Endothelial cell of umbilical vein (primary cell): Measurements from ENCODE around the gene FAM227B. TPM values are rescaled to one million over a fixed set of nuclear protein-coding genes. Genes with fewer than 3 reads are reported as not detected.

ENCODE experiments used
- BruUV-seq: library from RNA; stranded (reverse); fragments of 400-500 nt; replicated peaks from 2 replicates; lab custom pipeline; 2021; lab: Mats Ljungman, UMichigan
- CTCF ChIA-PET: fragments of 300-600, 350-600 bp; sonication (Branson Sonifier 250); formaldehyde crosslinking; loops from one replicate; lab custom pipeline; 2021; ENCODE audit warnings: antibody characterized with exemption, inconsistent platforms; lab: Charles Lee
- POLR2A ChIA-PET: fragments of 300-600, 350-600 bp; sonication (Branson Sonifier 250); formaldehyde crosslinking; loops from one replicate; lab custom pipeline; 2021; ENCODE audit warnings: antibody characterized with exemption, inconsistent platforms; lab: Charles Lee
- DNase-seq: peaks from one replicate; pipeline ENCODE4 v3.0.0-alpha.2; 2011; ENCODE audit warnings: low read depth, low spot score
- FAIRE-seq: peaks from 2 replicates; lab custom pipeline; 2011; peaks lifted over from hg19 to GRCh38; lab: Jason Lieb, UNC
- H2AFZ ChIP-seq: 2 replicates; pipeline ENCODE4 v1.6.0; 2012; ENCODE audit warnings: low read depth, low read length, control low read depth, inconsistent platforms
- H3K27ac ChIP-seq: 2 replicates; pipeline ENCODE4 v1.5.1; 2011; ENCODE audit warnings: low read depth, mild to moderate bottlenecking, control low read depth, low read length, moderate library complexity; ENCODE audit not compliant: insufficient read depth
- H3K27me3 ChIP-seq, 2 experiments: 2 replicates each; pipeline versions ENCODE4 v1.6.0 to v1.6.1; 2011; ENCODE audit warnings: low read length in 2 of 2, mixed read lengths in 1 of 2; ENCODE audit not compliant: control insufficient read depth in 2 of 2, insufficient read depth in 2 of 2
- H3K36me3 ChIP-seq, 2 experiments: 2 replicates in 1 of 2; 3 replicates in 1 of 2; pipeline ENCODE4 v1.5.1; 2011; ENCODE audit warnings: low read length in 2 of 2, mild to moderate bottlenecking in 1 of 2, moderate library complexity in 1 of 2; ENCODE audit not compliant: control insufficient read depth in 2 of 2, insufficient read depth in 2 of 2; ENCODE audit errors: extremely low read depth in 1 of 2
- H3K4me1 ChIP-seq: 3 replicates; pipeline ENCODE4 v1.5.1; 2011; ENCODE audit warnings: mild to moderate bottlenecking, low read length; ENCODE audit not compliant: control insufficient read depth, insufficient read depth; ENCODE audit errors: extremely low read depth
- H3K4me2 ChIP-seq: 2 replicates; pipeline ENCODE4 v1.6.1; 2011; ENCODE audit warnings: low read length, control low read depth, mixed read lengths; ENCODE audit not compliant: insufficient read depth
- H3K4me3 ChIP-seq, 3 experiments: fragments of 200-600 bp in 1 of 3; sonication (generic), shearing (Covaris generic) in 1 of 3; replicated peaks in 1 of 3; 2 replicates each; pipeline ENCODE4 v1.5.1; 2011 to 2016; ENCODE audit warnings: control low read depth in 3 of 3, low read length in 3 of 3, mild to moderate bottlenecking in 2 of 3, inconsistent platforms in 1 of 3, low read depth in 1 of 3, moderate library complexity in 1 of 3; ENCODE audit not compliant: insufficient read depth in 1 of 3
- H3K79me2 ChIP-seq: 2 replicates; pipeline ENCODE4 v1.6.0; 2012; ENCODE audit warnings: low read length, inconsistent platforms; ENCODE audit not compliant: control insufficient read depth, insufficient read depth
- H3K9ac ChIP-seq: replicated peaks from 2 replicates; pipeline ENCODE3; 2011; ENCODE audit warnings: low read length, control low read depth; ENCODE audit not compliant: insufficient read depth; ENCODE audit errors: extremely low read depth
- H3K9me1 ChIP-seq: replicated peaks from 3 replicates; pipeline ENCODE4 v1.6.0; 2011; ENCODE audit warnings: mild to moderate bottlenecking, low read length; ENCODE audit not compliant: control insufficient read depth, insufficient read depth; ENCODE audit errors: extremely low read depth
- H3K9me3 ChIP-seq: replicated peaks from 2 replicates; pipeline ENCODE4 v1.5.1; 2012; ENCODE audit warnings: low read length, inconsistent platforms; ENCODE audit not compliant: control insufficient read depth, insufficient read depth
- H4K20me1 ChIP-seq: replicated peaks from 2 replicates; pipeline ENCODE3; 2011; ENCODE audit warnings: mild to moderate bottlenecking, low read length; ENCODE audit not compliant: control insufficient read depth, insufficient read depth; ENCODE audit errors: extremely low read depth
- CTCF ChIP-seq, 2 donors: IDR thresholded peaks; 1 replicate in 1 of 2; 2 replicates in 1 of 2; pipeline ENCODE4 v1.5.1; 2011; ENCODE audit warnings: low read length in 2 of 2, mild to moderate bottlenecking in 2 of 2, moderate library complexity in 2 of 2, control low read depth in 1 of 2, inconsistent platforms in 1 of 2, low read depth in 1 of 2; ENCODE audit not compliant: insufficient read depth in 1 of 2; ENCODE audit errors: extremely low read depth in 1 of 2
- EZH2 ChIP-seq: IDR thresholded peaks from 2 replicates; pipeline ENCODE4 v1.6.1; 2012; ENCODE audit warnings: borderline replicate concordance, low read depth, mild to moderate bottlenecking, moderate library complexity, low read length, inconsistent platforms; ENCODE audit not compliant: severe bottlenecking
- FOS ChIP-seq: IDR thresholded peaks from 2 replicates; pipeline ENCODE4 v1.6.1; 2011; ENCODE audit warnings: mild to moderate bottlenecking, low read length, moderate library complexity, borderline replicate concordance; ENCODE audit not compliant: insufficient read depth
- GATA2 ChIP-seq: IDR thresholded peaks from 2 replicates; pipeline ENCODE4 v1.7.0; 2011; ENCODE audit warnings: low read depth, mild to moderate bottlenecking, moderate library complexity, mixed read lengths, low read length; ENCODE audit not compliant: insufficient read length, insufficient read depth
- JUN ChIP-seq: IDR thresholded peaks from 2 replicates; pipeline ENCODE4 v1.6.1; 2011; ENCODE audit warnings: borderline replicate concordance, low read depth; ENCODE audit not compliant: insufficient read length, insufficient read depth
- MYC ChIP-seq: IDR thresholded peaks from one replicate; pipeline ENCODE4 v1.6.1; 2011; ENCODE audit warnings: mild to moderate bottlenecking, low read depth, low read length
- POLR2A ChIP-seq: IDR thresholded peaks from 2 replicates; pipeline ENCODE4 v1.6.1; 2012; ENCODE audit warnings: low read depth, mild to moderate bottlenecking, control low read depth, low read length
- POLR2AphosphoS5 ChIP-seq: IDR thresholded peaks from 2 replicates; pipeline ENCODE4 v1.6.1; 2012; ENCODE audit warnings: low read depth, mild to moderate bottlenecking, control low read depth, low read length, moderate library complexity; ENCODE audit not compliant: insufficient read depth
- dilution Hi-C: fragments of 300-500 bp; cut with MboI; formaldehyde crosslinking; loops from one replicate; pipeline ENCODE4 v1.15.0; 2019; ENCODE audit warnings: low sequenced_read_pairs; ENCODE audit not compliant: extremely low pct_ligation_motif_present
- intact Hi-C: fragments of 100-400 bp; cut with micrococcal nuclease; formaldehyde crosslinking; loops from one replicate; pipeline ENCODE4 v1.10.0; 2022
- polyA plus RNA-seq, 4 experiments: library from polyadenylated mRNA; depleted of rRNA in 3 of 4; stranded (reverse) in 3 of 4; unstranded in 1 of 4; fragments of >200 nt; gene quantifications; 2 replicates each; pipeline versions ENCODE4 v1.2.1 to v1.2.3, GENCODE V29; 2011 to 2012; ENCODE audit warnings: missing spikeins in 1 of 4
- total RNA-seq: library from RNA; stranded (reverse); gene quantifications from 2 replicates; pipeline ENCODE4 v1.2.3, GENCODE V29; 2021
- TF ChIP-seq, protein P1 (sequence below): IDR thresholded peaks from 2 replicates; pipeline ENCODE4 v1.6.1; 2011; ENCODE audit not compliant: insufficient read depth, insufficient read length

The FAM227B gene
- total and polyA plus RNA-seq, 2 donors (not counting 3 experiments of a cell fraction or from before 2014, with no cell fraction given), result 1.5 to 1.8 TPM

DNA sequence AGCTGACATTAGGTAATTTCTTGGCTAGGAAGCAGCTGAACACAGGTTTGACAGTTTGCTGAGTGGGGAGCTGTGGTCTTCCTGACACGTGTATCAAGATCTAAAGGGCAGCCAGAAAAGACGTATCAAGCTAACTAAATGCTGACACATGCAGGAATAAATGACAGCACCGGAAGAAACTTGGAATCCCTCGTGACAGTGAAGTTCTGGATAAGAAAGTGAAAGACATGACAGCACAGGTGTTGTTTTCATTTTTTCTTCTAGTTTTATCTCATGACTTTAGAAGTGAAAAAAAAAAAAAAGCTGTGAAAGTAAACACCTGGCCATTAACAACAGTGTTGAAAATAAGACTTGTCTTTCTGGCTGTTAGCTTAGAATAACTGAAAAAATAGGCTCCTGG is 148.9 kb downstream of the FAM227B start:
- TF ChIP-seq POLR2A, result no peak
- TF ChIP-seq, protein P1, sequence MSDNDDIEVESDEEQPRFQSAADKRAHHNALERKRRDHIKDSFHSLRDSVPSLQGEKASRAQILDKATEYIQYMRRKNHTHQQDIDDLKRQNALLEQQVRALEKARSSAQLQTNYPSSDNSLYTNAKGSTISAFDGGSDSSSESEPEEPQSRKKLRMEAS, result no peak
- TF ChIP-seq FOS, result no peak
- no peak for TF ChIP-seq GATA2
- TF ChIP-seq MYC, result no peak
- TF ChIP-seq CTCF (IDR thresholded peaks at IDR 0.05; ENCODE audit: extremely low read depth in 1 of 2, insufficient read depth in 1 of 2, low read depth in 1 of 2, low read length in 2 of 2), result no peak
- TF ChIP-seq JUN, result no peak
- TF ChIP-seq POLR2AphosphoS5, result no peak
- TF ChIP-seq EZH2, result no peak
- Histone ChIP-seq H3K27ac (no peak overlapping the region), H3K9ac (no peak overlapping the region), H3K9me1 (no peaks in the 10 kb centered on the region), H3K27me3 (peaks cover 0 to 2% of the 10 kb centered on the region in 2 experiments), H3K79me2 (no peaks in the 10 kb centered on the region), H3K4me3 (no peak overlapping the region), H3K4me2 (no peak overlapping the region), H4K20me1 (no peaks in the 10 kb centered on the region), H3K4me1 (no peaks in the 10 kb centered on the region), H2AFZ (no peak overlapping the region), H3K9me3 (no peaks in the 10 kb centered on the region), H3K36me3 (no peaks in the 10 kb centered on the region)
- intact Hi-C loops, result loop anchor here (1.0 to 5.0 kb wide), 2 partner anchors 532 to 676 kb away; no protein-coding TSS in a partner anchor
- BruUV-seq, result no TSS peak
- dilution Hi-C loops, result no loop called here
- no peak for FAIRE-seq
- no peak for DNase-seq
- CTCF ChIA-PET, result interaction anchor here (0.7 to 2.4 kb wide), 21 partner anchors 9 to 844 kb away, joined by 3 to 34 read pairs (median 4); no protein-coding TSS in a partner anchor
- POLR2A ChIA-PET, result no interaction called here
